Cortex of kidney (tissue), 1 donor: ENCODE measurements around the gene FEN1.

ENCODE experiments used
- DNase-seq: peaks from one replicate; lab custom pipeline; 2025; lab: John Stamatoyannopoulos, UW

FEN1 gene

GRCh38 chr11:61792310-61793082, at the start of gene FEN1, which contains the start of gene TMEM258:
TSS of gene FEN1 (plus strand) at chr11:61792911. CDS start at chr11:61795362, 2,451 bp downstream.
TSS of gene TMEM258 (minus strand) at chr11:61792599. CDS start at chr11:61792558, 41 bp downstream.
- DNase-seq, result no peak

GRCh38 chr11:61743486-61744095, 49.1 kb upstream of the FEN1 start:
- DNase-seq, result no peak

GRCh38 chr11:61744181-61744580, 48.5 kb upstream of the FEN1 start:
- no peak for DNase-seq

- no peak for DNase-seq
These were observed 48.0 kb upstream of the FEN1 start for GRCh38 chr11:61744609-61745156.

GRCh38 chr11:61745781-61746441, 46.8 kb upstream of the FEN1 start:
- DNase-seq, result no peak

- DNase-seq, result no peak
These were observed 46.1 kb upstream of the FEN1 start for GRCh38 chr11:61746442-61747191.

- DNase-seq, result no peak
These were observed 45.3 kb upstream of the FEN1 start for GRCh38 chr11:61747192-61747966.

- DNase-seq, result no peak
These were observed 44.8 kb upstream of the FEN1 start for GRCh38 chr11:61747967-61748285.

- no peak for DNase-seq
These were observed 43.0 kb upstream of the FEN1 start for GRCh38 chr11:61749591-61750217.

- DNase-seq, result no peak
These were observed 42.0 kb upstream of the FEN1 start for GRCh38 chr11:61750631-61751273.

- DNase-seq, result no peak
These were observed 41.3 kb upstream of the FEN1 start for GRCh38 chr11:61751384-61751783.

- no peak for DNase-seq
These were observed 40.4 kb upstream of the FEN1 start, which contains the start of gene MYRF for GRCh38 chr11:61752117-61752924. TSS of gene MYRF (plus strand) at chr11:61752636. CDS start at chr11:61752745, 109 bp downstream.

- no peak for DNase-seq
These were observed 39.7 kb upstream of the FEN1 start for GRCh38 chr11:61752925-61753521.

- no peak for DNase-seq
These were observed 39.0 kb upstream of the FEN1 start for GRCh38 chr11:61753672-61754071.

- DNase-seq, result no peak
These were observed 37.9 kb upstream of the FEN1 start for GRCh38 chr11:61754534-61755482.

GRCh38 chr11:61756147-61756451, 36.6 kb upstream of the FEN1 start:
- no peak for DNase-seq

- no peak for DNase-seq
These were observed 36.1 kb upstream of the FEN1 start for GRCh38 chr11:61756452-61757212.
